GM18502 (cell line): Measurements from ENCODE around the gene HES1.
A peak's percentile ranks its signal among the peaks of the same experiment; 100 is the strongest.

Experiments used
- ATAC-seq: cut with Tn5 transposase; IDR thresholded peaks from one replicate; pipeline ENCODE4 v1.9.1; 2021; ENCODE audit warnings: mild to moderate bottlenecking; ENCODE audit not compliant: unreplicated experiment, poor library complexity

Gene HES1

DNA sequence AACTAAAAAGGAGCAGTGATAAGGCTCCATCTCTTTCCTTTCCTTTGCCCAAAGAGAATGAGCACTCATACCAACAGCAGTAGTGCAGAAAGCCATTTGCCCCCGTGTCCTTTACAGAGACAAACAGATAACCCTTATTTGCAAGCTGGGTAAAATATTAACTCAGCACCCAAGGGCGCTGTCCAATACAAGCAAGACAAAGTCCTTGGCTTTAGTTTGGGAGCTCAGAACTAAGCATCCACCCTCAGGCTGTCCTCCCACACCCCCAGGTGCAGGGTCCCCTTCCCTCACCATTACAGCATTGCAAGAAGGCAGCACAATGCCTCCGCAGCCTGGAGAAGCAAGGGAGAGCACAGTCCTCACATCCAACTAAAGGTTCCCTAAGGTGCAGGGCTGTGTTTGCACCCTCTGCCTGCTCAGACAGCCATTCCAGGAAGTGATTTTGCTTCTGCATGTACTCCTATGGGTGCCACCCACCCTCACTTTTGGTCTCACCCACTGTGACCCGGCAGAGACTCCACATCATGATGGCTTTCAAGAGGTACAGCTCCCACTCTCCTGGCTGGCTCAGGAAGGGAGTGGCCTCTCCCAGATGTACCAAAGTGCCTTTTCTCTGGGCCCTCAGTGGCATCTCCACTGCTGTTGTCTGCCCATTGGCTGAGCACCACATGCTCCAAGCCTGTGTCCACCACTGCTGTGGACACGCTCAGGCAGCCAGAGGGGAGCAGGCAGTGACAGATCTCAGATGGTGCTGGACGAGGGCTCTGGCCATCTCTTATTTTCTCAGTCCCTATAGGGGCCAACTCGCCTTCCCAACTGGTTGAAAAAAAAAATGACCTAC, 34.1 kb upstream of the HES1 start:
- ATAC-seq: peak; percentile 5

DNA sequence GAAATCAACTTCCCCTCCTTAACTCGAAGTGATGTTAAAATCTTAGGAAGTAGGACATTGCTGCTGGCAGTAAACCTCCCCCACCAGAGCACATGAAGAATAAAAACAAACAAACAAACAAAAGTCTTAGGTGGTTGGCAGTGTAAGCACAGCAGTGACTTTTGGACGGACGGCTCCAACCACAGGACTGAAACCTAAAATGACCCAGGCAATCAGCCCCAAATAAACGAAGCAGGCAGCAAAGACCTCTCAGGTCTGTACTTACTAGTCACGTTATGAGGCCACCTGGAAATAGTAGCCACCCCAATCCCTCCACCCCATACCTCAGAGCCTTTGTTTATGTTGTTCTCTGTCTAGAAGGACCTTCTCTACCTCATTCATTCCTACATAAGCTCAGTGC, 33.5 kb upstream of the HES1 start:
- ATAC-seq: no peak

DNA sequence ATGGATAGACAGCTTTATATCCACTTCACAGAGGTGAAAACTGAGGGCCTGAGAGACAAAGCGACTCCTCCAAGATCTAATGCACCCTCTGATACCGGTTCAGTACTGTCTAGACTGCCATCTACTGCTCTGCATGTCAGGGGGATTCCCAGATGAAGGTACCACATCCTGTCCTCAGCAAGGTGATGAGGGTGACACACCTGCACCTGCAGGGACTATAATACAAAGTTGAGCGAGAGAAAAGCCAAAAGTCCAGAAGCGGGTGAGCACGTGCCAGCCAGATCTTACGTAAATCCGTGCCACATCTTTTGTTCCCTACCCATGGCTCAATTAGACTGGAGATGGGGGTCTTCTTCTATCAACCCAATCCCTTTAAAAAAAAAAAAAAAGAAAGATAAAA, 32.4 kb upstream of the HES1 start:
- ATAC-seq: peak; percentile 29

DNA sequence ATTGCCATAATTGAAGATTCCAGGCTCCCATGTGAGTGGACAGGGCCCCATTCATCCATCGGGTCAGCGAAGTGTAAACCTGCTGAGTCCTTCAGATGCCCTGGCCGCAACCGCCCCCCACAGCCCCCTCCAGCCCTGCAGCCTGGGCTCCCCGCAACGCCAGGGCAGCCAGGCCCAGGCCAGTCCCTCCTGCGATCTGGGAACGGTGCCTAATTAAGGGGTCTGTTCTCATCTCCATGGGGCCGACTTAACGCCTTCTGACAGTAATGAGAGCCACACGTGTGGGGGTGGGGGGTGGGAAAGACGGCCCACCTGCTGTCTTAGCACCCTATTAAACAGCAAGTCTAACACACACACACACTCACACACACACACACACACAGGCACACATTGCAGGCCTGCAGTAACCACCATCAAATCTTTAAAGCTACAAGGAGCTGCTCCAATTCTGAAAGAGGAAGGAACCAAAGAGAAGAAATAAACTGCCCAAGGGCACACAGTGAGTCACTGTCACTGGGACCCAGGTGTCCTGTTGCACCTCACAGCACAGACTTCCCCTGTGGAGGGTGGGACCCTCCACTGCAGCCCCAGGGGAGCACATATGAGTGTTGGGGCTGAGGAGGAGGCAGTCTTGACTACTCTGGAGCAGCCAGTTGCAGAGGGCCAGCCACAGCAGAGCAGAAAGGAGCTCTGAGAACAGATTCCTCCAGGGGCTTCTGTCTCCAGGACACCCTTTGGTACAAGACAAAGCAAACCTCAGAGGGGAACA, 31.8 kb upstream of the HES1 start:
- ATAC-seq: peak; percentile 28

GRCh38 chr3:194105292-194105691, 30.7 kb upstream of the HES1 start:
- no peak for ATAC-seq

DNA sequence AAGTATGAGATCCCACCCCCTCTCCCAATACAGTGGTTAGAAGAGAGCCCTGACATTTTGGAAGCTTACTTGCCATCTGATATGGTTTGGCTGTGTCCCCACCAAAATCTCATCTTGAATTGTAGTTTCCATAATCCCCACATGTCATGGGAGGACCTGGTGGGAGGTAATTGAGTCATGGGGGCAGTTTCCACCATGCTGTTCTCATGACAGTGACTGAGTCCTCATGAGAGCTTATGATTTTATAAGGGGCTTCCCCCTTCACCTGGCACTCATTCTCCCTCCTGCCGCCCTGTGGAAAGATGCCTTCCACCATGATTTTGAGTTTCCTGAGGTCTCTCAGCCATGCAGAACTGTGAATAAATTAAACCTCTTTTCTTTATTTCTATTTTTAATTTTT, 28.8 kb upstream of the HES1 start:
- no peak for ATAC-seq

DNA sequence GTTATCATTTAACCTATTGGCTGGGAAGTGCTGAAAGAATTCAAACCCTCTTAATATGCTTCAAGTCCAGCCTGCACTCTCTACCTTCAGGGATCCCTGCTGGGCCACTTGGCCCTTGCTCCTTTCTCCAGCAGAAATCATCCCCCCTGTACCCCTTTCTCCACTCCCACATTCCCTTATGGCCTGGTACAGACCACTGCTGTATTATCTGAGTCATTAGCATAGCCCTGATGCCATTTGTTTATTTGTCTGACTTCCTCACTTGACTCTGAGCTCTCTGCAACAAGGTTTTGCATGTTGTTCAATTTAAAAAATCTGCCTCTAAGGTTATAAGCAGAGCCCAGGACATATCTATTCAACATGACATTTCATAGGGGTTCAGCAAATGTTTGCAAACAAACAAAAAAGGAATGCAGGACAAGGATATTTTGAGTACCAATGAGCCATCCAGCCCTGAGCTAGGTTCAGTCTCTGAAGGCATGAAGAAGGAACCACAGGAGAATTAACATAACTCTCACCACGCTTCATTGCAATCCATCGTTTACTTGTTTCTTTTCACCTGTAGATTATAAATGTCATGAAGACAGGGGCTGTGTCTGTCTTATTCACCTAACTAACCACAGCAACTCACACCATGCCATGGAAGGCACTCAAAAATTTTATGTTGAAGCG, 26.6 kb upstream of the HES1 start:
- ATAC-seq: no peak

- no peak for ATAC-seq
Measured at GRCh38 chr3:194110483-194110882, 25.5 kb upstream of the HES1 start.

DNA sequence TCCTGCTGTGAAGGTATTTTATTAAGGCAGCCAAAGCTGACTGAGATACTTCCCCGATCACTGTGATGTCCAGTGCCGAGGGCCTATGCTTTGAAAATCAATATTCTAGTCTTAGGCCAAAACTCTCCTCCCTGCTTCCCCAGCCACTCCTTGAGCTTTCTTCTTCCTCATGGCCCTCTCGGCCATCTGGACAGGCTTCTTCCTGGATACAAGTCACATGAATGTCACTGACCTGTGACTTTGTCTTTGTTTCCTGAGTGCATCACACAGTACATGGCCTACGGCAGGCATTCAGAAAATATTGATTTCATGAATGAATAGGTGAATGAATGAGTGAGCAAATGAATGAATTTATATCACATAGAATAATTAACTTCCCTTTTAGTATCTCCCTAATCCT, 24.6 kb upstream of the HES1 start:
- ATAC-seq: no peak

DNA sequence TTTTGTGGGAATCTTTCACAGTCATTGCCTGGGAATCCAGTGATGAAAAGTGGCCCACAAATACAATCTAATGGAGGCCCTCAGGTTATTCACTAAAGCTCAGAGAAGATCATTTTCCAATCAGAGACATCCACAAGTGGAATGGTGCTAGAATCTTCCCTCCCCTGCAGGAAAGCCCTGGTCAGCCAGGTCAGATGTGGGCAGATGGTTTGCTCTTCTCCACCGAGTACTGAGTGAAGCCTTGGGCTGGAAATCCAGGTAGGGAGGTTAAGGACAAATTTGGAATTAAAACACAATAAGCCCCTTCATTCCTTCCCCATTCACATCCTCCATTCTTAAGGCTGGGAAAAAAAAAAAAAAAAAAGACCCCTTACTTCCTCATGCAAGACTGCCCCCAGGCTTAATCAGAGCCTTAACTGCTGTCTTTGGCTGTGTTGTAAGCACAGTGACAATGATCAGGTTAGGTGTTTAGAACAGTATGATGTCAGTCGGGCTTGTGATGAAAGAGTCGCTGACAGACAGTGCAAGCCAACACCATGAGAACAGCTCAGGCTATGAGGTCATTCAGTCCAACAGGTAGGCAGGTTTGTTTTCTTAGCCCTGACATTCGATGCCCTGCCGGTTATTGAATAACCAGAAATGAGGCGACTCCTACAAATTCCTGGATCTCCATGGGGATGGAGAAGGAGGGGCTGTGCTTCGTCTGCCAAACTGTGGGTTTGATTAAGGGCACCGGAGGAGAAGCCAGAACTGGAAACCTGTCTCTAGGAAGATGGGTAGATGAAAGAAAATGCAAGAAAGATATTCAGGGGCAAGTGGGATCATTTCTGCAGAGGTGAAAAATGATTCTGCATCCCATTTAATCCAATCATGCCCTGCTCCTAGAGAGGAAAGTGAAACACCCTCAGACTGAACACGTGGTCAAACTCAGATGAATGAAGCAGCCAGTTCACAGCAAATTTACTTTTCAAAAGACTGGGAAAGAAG, 23.5 kb upstream of the HES1 start:
- ATAC-seq: no peak

DNA sequence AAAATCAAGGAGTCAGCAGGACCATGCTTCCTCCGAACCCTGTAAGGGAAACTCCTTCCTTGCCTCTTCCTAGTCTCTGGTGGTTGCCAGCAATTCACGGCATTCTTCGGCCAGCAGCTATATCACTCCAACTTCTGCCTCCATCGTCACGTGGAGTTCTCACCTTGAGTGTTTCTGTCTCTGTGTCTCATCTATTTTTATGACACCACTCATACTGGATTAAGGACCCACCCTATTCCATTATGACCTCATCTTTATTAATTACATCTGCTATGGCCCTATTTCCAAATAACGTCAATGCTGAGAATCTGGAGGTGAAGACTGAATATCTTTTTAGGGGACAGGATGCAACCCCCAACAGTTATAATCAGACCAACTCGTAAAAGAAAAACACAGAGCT, 21.8 kb upstream of the HES1 start:
- no peak for ATAC-seq

DNA sequence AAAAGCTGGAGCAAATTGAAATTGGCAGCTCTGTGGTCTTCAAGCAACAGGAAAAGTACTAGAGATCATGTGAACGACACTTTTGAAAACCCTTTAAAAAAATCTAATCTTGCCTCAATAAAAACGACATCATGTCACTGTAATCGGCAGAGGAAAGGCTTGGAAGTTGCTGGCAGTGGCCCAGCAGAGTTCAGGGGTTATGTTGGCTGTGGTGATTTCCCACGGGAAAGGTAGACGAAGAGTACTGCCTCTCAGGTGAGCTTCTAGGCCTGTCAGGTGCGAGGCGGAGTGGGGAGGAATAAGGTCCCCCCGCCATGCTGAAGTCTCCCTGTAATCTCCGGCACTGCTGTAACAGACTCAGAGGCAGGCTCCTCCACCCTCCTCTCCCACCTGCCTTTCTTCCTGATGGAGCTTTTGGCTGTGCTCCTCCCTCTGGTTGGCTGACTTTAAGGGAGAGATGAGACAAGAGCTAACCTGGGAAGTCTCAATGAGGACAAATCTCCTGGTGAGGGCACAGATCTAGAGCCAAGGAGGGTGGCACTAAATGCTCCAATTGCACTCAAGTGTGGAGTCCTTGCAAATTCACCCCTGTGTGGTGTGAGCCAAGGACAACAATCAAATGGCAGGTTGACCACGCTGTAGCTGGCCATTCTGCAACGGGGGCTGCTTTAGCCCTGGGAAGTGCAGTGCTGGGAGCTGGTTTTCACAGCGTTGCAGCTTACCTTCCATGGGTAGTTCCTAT, 18.7 kb upstream of the HES1 start:
- ATAC-seq: no peak

DNA sequence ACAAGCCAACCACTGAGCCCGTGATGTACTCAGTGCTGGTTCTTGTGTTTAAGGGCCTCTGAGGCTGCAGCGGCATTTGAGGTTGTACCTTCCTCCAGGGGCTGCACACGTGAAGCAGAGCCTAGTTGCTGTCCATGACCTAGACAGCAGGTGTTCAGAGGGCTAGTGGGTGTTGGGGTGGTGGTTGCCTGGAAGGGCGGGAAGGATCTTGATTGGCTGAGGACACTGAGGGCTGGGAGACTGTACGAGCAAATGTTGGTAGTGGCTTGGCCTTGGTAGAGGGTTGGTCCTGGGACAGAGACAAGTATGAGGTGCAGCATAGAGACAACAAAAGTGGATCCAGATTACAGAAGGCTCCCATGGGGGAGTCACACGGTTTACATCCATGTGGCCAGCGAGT, 17.0 kb upstream of the HES1 start:
- ATAC-seq: no peak

GRCh38 chr3:194119831-194120590, 15.9 kb upstream of the HES1 start:
- ATAC-seq: no peak

DNA sequence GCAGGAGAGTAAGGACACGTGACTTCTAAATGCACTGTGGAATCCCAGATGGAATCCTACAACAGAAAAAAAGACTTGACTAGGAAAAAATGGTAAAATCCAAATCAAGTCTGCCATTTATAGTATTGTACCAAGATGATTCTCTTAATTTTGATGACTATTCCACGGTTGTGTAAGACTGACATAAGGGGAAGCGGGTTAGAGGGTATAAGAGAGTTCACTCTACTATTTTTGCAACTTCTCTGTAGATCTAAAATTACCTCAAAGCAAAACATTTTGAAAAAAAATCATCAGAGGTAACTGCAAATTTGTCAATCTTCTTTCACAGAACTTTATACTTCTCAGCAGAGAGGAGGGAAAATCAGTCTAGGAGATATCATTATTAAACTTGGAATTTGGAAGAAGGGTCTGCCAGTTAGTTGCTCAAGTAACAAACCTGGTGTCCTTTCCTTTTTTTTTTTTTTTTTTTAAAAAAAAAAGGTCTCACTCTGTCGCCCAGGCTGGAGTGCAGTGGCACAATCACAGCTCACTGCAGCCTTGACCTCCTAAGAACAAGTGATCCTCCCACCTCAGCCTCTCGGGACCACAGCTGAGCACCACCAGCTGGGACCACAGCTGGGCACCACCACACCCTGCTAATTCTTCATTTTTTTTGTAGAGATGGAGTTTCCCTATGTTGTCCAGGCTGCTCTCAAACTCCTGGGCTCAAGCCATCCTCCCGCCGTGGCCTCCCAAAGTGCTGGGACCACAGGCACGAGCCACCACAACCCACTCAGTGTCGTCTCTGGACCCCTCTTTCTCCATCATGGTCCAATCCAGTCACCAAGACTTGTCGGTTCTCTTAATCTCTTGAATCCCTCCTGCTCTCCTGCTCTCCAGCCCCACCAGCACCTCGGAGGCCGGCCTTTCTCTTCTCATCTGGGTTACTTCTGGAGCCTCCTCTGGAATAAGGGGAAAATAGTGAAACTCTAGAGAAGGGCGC, 14.9 kb upstream of the HES1 start:
- no peak for ATAC-seq

DNA sequence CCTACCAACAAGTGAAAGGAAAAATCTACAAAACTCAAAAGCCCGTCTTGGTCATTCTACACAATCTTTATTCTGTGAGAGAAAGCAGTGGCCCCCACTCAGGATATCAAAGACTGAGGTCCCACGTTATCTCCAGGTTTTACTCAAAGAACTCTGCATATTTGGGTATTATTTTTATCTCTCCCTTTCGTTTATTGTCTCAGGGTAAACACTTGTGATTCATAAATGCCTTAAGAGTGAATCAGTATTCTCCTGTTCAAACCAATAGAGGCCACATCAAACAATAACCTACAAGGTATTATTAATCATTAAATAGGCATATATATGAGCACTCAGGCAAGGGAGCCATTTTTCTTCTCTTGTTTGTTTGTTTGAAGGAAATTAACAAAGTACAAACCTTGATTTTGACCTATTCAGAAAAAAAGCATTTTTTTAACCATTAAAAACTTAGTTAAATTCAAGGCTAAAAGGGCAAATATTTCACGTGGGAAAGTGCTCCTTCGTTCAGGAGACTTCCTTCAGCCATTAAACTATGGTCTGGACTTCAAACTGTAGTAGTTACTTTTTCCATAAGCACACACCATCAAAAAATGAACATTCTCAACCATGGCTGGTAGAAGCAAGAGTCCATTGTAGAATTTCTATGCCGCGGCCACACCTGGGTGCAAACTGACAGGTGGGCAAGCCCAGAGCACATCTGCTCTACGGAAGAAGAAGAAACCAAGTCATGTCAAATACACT, 13.9 kb upstream of the HES1 start:
- ATAC-seq: no peak

DNA sequence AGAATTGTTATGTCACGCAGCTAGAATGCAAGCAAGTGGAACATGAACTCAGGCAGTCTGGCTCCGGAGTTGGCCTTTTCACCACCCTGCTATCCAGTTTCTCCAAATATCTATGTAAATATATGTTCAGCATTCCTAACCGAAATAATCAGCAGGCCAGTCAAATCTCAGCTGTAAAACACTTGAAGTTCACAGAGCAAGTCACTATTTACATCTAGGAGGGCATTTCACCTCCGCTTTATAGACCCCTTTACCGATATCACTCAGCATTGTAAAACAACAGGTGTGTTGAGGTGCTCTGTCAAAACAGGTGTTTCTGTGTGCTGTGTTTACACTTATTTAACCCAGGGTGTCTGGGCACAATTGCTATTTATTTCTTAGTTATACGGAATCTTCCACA, 12.2 kb upstream of the HES1 start:
- ATAC-seq: no peak
